ENCODE data around the gene UPF3B.

Gene UPF3B

GRCh38 chrX:119802546-119802945, 50.2 kb downstream of the UPF3B start:
- H3K4me3 Mint-ChIP-seq = no peak overlapping the region
- H3K36me3 Mint-ChIP-seq (ENCODE audit: low read depth) = no peaks in the 10 kb centered on the region
- H3K4me1 Mint-ChIP-seq = no peaks in the 10 kb centered on the region
- peaks cover 22% of the 10 kb centered on the region for H3K9me3 Mint-ChIP-seq
- TF ChIP-seq CTCF (IDR thresholded peaks at IDR 0.05; ENCODE audit: unreplicated experiment in 3 of 3) = no peak
- H3K27ac Mint-ChIP-seq = no peak overlapping the region
- H3K27me3 Mint-ChIP-seq (ENCODE audit: low read depth) = no peaks in the 10 kb centered on the region

GRCh38 chrX:119801253-119802221, 51.2 kb downstream of the UPF3B start:
- TF ChIP-seq CTCF (IDR thresholded peaks at IDR 0.05; ENCODE audit: unreplicated experiment in 3 of 3) = no peak
- Mint-ChIP-seq H3K4me1 (no peaks in the 10 kb centered on the region), H3K4me3 (no peak overlapping the region), H3K36me3 (ENCODE audit: low read depth) (no peaks in the 10 kb centered on the region), H3K27ac (no peak overlapping the region), H3K27me3 (ENCODE audit: low read depth) (no peaks in the 10 kb centered on the region), H3K9me3 (peaks cover 17% of the 10 kb centered on the region)

DNA sequence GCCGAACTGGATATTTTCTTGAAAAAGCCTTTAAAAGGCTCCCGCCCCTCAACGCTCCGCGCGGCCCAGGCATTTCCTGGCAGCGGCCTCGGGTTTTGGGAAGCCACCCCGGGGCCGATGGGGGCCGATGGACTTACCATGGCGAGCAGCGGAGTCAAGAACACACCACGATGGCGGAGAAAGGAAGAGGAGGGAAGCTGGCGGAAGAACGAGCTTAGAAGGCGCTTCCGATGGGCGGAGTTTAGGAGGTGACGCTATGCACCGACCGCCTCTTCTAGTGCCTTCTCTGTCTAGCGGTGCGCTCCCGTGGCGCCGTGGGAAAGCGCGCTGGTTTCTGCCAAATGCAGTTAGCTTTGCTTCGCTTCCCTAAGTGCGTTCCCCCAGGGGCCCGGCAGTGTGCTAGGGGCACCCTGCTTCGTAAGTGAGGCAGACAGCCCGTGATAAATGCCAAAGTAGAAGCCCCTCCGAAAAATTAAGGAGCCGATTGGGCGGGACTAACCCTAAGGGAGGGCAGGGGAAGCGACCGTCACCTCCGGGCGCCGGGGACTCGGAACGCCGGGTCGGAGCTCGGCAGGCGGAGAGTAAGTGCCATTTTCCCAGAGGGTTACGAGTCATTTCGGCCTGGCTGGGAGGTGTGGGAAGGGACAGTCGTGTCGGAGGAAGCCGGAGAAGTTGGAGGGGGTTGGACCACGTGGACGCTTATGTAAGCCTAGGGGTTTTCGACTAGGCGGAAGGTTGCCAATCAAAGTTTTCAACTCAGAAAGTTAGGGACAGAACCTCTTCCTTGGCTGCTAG, 61.1 kb downstream of the UPF3B start, which contains the start of gene RPL39:
TSS of gene RPL39 (minus strand) at position 194 of the 795 bp plus-strand sequence. CDS start at position 140, 54 bp downstream.
- Mint-ChIP-seq H3K4me1 (peaks cover 10% of the 10 kb centered on the region), H3K27me3 (ENCODE audit: low read depth) (no peaks in the 10 kb centered on the region), H3K27ac (peak within 1 kb of the TSS; percentile 93 to 99 (median 98)), H3K4me3 (peak within 1 kb of the TSS; percentile 94 to 97 (median 96)), H3K36me3 (ENCODE audit: low read depth) (peaks cover 27% of the 10 kb centered on the region), H3K9me3 (peaks cover 4% of the 10 kb centered on the region)
- TF ChIP-seq CTCF (IDR thresholded peaks at IDR 0.05; ENCODE audit: unreplicated experiment in 3 of 3) = no peak

DNA sequence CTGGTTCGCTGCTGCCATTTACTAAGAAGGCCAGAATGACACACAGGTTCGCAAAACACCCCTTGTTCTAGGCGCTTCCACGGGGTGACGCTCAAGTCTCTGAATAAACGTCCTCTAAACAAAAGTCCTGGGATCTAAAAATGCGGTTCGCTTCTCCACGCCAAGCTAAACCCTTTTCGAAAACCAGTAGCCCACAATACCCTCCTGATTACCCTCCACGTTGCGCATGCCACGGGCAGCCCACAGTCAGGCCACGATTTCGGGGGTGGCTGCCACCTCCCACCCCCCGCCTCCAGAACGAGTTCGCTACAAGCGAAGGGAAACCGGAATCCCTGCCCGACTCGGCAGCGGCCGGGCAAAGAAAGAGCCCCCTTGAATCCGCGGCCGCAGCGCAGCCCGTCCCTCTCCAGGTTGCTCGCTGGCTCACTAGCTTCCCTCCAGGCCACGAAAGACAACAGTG, 61.8 kb downstream of the UPF3B start:
- Mint-ChIP-seq H3K27ac (peak overlapping the region; percentile 93 to 99 (median 98)), H3K9me3 (peaks cover 4% of the 10 kb centered on the region), H3K36me3 (ENCODE audit: low read depth) (peaks cover 32% of the 10 kb centered on the region), H3K27me3 (ENCODE audit: low read depth) (no peaks in the 10 kb centered on the region), H3K4me1 (peaks cover 10% of the 10 kb centered on the region), H3K4me3 (peak overlapping the region; percentile 94 to 97 (median 96))
- TF ChIP-seq CTCF (IDR thresholded peaks at IDR 0.05; ENCODE audit: unreplicated experiment in 3 of 3) = no peak

DNA sequence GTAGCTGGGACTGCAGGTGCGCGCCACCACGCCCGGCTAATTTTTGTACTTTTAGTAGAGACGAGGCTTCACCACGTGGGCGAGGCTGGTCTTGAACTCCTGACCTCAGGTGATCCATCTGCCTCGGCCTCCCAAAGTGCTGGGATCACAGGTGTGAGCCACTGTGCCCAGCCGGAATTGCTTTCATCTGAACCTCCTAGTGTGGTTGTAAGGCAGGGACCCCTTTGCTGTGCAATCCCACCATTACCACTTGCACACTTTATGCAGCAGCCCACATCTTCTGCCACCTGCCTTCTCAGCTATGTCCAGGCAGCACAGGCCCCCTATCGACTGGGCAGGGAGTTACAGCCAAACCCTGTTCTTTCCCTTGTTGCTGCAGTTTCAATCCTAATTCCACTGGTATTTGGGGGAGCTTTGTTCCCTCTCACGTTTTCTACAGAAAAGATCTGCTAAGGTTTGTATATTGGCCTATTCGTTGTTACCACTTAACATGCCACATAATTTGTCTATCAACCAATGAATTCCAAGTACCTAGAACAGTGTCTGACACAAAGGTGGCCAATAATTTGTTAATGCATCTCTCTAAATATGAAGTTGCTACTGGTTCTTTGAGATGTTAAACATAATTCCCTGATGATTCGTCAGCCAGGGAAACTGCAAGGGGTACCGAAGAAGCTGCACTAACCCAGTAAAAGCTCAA, 67.9 kb downstream of the UPF3B start:
- H3K36me3 Mint-ChIP-seq (ENCODE audit: low read depth) = peaks cover 44% of the 10 kb centered on the region
- peaks cover 10% of the 10 kb centered on the region for H3K4me1 Mint-ChIP-seq
- H3K9me3 Mint-ChIP-seq = peaks cover 4% of the 10 kb centered on the region
- H3K27me3 Mint-ChIP-seq (ENCODE audit: low read depth) = no peaks in the 10 kb centered on the region
- H3K4me3 Mint-ChIP-seq = peak overlapping the region in 1 of 3 experiments; percentile 21
- TF ChIP-seq CTCF (IDR thresholded peaks at IDR 0.05; ENCODE audit: unreplicated experiment in 3 of 3) = peak; percentile 13 to 31 (median 23)
- H3K27ac Mint-ChIP-seq = no peak overlapping the region

Data from nephron (organoid).